ENCODE measurements around the gene KLHDC1.

Gene KLHDC1

GRCh38 chr14:49659526-49660455 is 33.1 kb upstream of the KLHDC1 start:
- TF ChIP-seq NFIC (IDR thresholded peaks at IDR 0.05) (no peak), REST (IDR thresholded peaks at IDR 0.05; ENCODE audit: low read depth) (no peak), CREB1 (IDR thresholded peaks at IDR 0.05; ENCODE audit: low read depth) (no peak), ZBTB7A (IDR thresholded peaks at IDR 0.05; ENCODE audit: low read depth) (no peak), RAD21 (IDR thresholded peaks at IDR 0.05; ENCODE audit: low read depth) (no peak)
- TF ChIP-seq, protein P1, sequence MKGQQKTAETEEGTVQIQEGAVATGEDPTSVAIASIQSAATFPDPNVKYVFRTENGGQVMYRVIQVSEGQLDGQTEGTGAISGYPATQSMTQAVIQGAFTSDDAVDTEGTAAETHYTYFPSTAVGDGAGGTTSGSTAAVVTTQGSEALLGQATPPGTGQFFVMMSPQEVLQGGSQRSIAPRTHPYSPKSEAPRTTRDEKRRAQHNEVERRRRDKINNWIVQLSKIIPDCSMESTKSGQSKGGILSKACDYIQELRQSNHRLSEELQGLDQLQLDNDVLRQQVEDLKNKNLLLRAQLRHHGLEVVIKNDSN (IDR thresholded peaks at IDR 0.05): no peak

DNA sequence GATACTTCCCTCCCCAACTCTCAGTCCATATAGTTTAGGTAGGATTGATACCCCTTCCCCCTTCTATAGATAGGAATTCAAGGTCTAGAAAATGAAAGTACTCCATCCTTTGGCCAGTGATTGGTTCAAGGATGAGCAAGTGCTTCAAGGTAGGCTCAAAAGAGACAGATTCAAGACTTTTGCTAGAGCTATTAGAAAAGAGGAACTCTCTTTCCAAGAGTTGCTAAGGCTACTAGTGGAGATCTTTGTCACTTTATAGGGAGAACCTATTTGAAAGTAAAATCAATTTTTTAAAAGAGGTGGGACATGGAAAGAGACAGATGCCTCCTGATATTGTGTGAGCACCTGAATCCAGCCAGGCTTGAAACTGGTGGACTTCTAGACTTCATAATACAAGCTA is 22.4 kb upstream of the KLHDC1 start:
- TF ChIP-seq ZBTB7A (IDR thresholded peaks at IDR 0.05; ENCODE audit: low read depth) (no peak), EP300 (IDR thresholded peaks at IDR 0.05; ENCODE audit: borderline replicate concordance) (no peak), CREB1 (IDR thresholded peaks at IDR 0.05; ENCODE audit: low read depth) (no peak)

DNA sequence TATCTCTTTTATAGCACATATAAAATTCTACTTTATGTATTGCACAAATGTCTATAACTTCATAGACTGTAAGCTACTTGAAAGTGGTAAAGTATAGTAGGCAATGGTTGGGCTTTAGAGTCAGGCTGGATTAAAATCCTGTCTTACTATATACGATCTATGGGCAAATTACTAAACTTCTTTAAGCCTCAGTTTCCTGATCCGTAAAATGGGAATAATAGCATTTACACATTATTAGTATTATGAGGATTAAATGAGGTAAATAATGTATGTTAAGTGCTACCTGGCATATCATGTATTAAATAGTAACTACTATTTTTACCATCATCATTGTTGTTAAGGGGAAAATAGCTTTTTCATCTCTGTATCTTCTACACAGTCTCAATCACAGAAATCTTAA is 19.3 kb upstream of the KLHDC1 start:
- TF ChIP-seq EGR1 (IDR thresholded peaks at IDR 0.05): no peak
- TF ChIP-seq EP300 (IDR thresholded peaks at IDR 0.05; ENCODE audit: borderline replicate concordance): no peak
- TF ChIP-seq FOXM1 (IDR thresholded peaks at IDR 0.05; ENCODE audit: borderline replicate concordance, low read depth): no peak
- TF ChIP-seq, protein P2, sequence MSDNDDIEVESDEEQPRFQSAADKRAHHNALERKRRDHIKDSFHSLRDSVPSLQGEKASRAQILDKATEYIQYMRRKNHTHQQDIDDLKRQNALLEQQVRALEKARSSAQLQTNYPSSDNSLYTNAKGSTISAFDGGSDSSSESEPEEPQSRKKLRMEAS (IDR thresholded peaks at IDR 0.05): no peak
- TF ChIP-seq REST (IDR thresholded peaks at IDR 0.05; ENCODE audit: low read depth): no peak
- TF ChIP-seq ZBTB7A (IDR thresholded peaks at IDR 0.05; ENCODE audit: low read depth): no peak
- no peak for TF ChIP-seq NFIC (IDR thresholded peaks at IDR 0.05)
- TF ChIP-seq TAF1 (IDR thresholded peaks at IDR 0.05; ENCODE audit: low read depth): no peak
- no peak for TF ChIP-seq TEAD4 (IDR thresholded peaks at IDR 0.05)
- TF ChIP-seq, protein P1 (IDR thresholded peaks at IDR 0.05): no peak
- no peak for TF ChIP-seq RAD21 (IDR thresholded peaks at IDR 0.05; ENCODE audit: low read depth)
- TF ChIP-seq CEBPB (IDR thresholded peaks at IDR 0.05): no peak
- TF ChIP-seq TCF12 (IDR thresholded peaks at IDR 0.05; ENCODE audit: low read depth): no peak
- TF ChIP-seq YY1 (IDR thresholded peaks at IDR 0.05; ENCODE audit: low read depth): no peak

DNA sequence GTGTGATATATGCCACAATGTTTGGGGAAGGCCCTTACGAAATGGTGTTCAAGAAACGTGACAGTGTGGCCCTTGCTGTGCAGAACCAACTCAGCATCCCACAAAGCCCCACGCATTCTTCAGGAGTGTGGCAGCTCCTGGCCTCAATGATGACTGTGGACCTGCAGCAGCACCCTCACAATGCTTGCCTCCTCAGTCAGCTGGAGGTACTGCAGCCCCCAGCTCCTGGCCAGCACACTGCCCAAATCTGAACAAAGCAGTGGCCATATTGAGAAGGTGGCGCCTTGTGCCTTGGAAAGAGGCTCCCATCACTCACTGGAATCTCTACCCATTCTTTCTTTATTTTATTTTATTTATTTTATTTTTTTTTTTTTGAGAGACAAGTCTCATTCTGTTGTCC is 15.3 kb upstream of the KLHDC1 start:
- TF ChIP-seq, protein P1 (IDR thresholded peaks at IDR 0.05): no peak
- TF ChIP-seq TCF12 (IDR thresholded peaks at IDR 0.05; ENCODE audit: low read depth) (no peak), NFIC (IDR thresholded peaks at IDR 0.05) (no peak), CEBPB (IDR thresholded peaks at IDR 0.05) (no peak), REST (IDR thresholded peaks at IDR 0.05; ENCODE audit: low read depth) (no peak), EGR1 (IDR thresholded peaks at IDR 0.05) (no peak), CREB1 (IDR thresholded peaks at IDR 0.05; ENCODE audit: low read depth) (no peak), TAF1 (IDR thresholded peaks at IDR 0.05; ENCODE audit: low read depth) (no peak), FOXM1 (IDR thresholded peaks at IDR 0.05; ENCODE audit: borderline replicate concordance, low read depth) (no peak), ZBTB7A (IDR thresholded peaks at IDR 0.05; ENCODE audit: low read depth) (no peak), EP300 (IDR thresholded peaks at IDR 0.05; ENCODE audit: borderline replicate concordance) (no peak), TEAD4 (IDR thresholded peaks at IDR 0.05) (no peak), YY1 (IDR thresholded peaks at IDR 0.05; ENCODE audit: low read depth) (no peak), RAD21 (IDR thresholded peaks at IDR 0.05; ENCODE audit: low read depth) (no peak)
- TF ChIP-seq, protein P2 (IDR thresholded peaks at IDR 0.05): no peak

Measured in Ishikawa (cell line).